Measurements from ENCODE around the gene WDR6.

Gene WDR6

DNA sequence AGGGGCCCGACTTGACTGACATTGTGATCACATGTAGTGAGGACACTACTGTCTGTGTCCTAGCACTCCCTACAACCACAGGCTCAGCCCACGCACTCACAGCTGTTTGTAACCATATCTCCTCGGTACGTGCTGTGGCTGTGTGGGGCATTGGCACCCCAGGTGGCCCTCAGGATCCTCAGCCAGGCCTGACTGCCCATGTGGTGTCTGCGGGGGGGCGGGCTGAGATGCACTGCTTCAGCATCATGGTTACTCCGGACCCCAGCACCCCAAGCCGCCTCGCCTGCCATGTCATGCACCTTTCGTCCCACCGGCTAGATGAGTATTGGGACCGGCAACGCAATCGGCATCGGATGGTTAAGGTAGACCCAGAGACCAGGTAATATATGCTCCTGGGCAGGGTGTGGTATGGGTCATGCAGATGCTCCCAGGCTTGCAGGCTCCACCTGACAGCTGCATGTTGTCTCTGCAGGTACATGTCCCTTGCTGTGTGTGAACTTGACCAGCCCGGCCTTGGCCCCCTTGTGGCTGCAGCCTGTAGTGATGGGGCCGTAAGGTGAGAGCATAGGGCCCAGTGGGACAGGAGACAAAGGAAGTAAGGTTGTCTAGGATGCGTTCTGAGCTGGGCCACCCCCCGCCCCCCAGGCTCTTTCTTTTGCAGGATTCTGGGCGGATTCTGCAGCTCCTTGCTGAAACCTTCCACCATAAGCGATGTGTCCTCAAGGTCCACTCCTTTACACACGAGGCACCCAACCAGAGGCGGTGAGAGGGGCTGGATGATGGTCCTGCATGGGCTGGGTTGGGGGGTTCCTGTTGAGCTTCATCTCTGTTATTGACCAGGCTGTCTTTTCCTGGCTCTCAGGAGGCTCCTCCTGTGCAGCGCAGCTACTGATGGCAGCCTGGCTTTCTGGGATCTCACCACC is 6.8 kb downstream of the WDR6 start:
- DNase-seq (ENCODE audit: low read depth, low spot score), result no peak

DNA sequence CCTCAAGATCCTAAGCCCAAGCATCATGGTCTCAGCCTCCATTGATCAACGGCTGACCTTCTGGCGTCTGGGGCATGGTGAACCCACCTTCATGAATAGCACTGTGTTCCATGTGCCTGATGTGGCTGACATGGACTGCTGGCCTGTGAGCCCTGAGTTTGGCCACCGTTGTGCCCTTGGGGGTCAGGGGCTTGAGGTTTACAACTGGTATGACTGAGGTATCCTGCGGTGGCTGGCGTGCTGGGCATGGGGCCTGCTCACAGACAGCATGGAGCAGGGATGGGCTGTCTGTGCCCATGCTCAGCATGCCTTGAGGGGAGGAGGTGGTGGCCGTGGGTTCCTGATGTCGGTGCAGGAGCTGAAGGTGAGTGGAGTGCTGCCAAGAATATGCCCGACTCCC is 7.9 kb downstream of the WDR6 start:
- no peak for DNase-seq (ENCODE audit: low read depth, low spot score)

DNA sequence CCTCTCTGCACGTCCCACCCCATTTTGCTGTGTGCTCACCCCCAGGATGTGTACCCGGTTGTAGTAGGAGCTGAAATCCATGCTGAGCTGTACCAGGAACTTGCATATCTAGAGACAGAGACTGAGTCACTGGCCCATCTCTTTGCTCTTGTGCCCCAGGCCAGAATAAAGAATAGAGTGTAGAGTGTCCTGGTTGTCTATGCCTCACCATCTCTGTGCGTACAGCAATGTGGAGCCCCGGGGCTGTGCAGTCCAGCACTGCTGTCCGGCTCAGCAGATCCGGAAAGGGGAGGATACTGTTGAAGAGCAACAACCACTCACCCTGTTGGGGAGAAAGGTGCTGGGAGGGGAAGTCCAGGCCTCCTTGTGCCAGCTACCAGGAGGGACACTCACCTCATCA is 8.6 kb downstream of the WDR6 start:
- DNase-seq (ENCODE audit: low read depth, low spot score), result no peak

DNA sequence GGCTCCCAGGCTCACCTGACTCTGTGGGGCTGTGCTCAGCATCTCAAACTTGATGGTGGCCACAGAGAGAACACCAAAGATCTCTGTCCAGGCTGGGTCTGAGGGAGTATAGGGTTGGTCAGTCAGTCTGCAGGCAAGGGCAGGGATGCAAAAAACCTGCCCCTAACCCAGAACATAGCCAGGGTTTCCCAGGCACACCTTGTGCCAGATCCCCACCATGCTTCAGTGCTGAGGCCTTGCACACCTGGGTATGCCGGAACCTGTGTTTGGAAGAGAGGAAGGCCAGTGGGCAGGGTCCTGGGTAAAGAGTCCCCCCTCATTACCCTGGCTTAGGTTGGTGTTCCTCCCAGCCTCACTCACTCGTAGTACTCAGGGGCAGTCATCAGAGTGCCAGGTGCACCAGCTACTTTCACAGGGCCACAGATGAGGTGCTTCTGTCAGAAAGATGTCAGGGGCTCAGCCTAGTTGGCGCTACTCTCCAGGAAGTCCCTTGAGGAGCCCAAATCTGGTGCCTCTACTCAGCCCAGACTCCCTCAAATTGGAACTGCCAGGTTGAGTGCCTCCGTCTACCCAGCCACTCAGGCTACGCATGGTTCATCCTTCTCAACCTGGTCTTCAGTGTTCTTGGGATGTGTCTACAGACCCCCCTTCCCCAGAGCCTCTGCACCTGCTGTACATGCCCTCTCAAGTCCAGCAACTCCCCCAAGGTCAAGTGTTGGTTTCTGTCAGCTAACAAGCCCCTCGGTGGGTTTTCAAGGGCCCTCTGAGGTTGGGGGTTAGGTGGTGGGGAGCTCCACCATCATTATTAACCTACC is 9.4 kb downstream of the WDR6 start:
- DNase-seq (ENCODE audit: low read depth, low spot score), result no peak

DNA sequence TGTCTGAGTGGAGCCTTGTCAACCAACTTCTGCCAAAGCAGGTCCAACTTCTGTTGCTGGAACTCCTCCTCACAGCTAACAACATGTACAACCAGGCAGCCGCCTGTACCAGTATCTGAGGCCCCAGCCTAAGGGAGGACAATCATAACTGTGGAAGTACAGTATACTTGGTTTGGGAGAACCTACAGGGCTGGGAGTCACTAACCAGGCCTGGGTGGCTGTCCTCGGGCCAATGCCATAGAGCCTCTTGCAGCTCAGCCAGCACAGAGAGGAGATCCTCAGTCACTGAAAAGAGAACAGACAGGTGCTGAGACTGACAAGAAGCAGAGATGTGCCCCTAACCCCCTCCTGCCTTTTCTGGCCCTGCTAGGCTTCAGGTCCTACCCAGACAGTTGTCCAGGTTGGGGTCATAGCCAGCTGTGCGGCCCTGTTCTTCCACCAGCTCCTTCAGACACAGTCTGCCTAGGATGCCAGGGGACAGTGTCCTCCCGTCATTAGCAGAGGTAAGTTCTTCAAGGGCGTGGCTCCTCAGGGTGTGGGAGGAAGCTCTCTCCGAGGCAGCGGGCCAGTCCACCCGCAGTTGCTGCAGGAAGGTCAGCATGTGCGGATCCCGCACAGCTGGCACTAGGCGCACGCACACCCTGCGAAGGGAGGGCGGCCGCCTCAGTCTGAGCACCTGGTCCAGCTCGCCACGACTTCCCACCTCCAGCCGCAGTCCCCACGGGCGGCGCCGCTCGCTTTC is 10.2 kb downstream of the WDR6 start:
- no peak for DNase-seq (ENCODE audit: low read depth, low spot score)

DNA sequence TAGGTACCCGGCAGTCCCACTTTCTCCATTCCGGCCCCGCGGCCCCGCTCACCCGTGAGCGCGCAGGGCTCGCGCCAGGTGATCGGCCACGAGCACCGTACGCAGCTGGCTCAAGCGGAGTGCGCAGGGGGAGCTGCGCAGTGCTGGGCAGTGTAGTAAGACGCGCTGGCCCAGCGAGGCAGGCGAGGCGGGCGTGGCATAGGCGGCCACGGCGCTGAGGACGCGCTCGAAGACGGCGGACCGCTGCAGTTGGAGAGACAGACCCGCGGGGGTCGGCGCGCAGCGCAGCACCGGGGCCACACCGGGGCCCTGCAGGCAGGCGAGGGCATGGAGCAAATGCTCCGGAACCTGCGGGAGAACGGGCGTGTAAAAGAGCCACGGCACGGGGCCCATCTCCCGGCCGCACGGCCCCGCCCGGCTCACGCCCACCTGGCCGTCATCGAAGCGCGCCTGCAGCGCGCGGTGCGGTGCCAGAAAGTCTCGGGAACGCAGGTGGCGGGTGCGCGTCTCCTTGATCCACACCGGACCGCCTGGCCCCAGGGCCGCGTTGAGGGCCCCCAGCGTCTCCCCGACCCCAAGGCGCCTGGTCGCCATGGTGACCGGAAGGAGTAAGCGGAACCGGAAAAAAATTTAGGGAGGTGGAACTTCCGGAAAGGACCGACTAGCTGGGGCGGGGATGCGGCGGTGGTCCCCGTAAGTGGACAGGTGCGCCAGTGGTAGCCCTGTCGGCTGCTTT is 10.9 kb downstream of the WDR6 start, which contains the start of gene DALRD3:
Gene DALRD3, minus strand, starts transcription at position 610 of the 736 bp plus-strand sequence. Its CDS starts 16 bp downstream, at position 594.
- DNase-seq (ENCODE audit: low read depth, low spot score), result no peak

DNA sequence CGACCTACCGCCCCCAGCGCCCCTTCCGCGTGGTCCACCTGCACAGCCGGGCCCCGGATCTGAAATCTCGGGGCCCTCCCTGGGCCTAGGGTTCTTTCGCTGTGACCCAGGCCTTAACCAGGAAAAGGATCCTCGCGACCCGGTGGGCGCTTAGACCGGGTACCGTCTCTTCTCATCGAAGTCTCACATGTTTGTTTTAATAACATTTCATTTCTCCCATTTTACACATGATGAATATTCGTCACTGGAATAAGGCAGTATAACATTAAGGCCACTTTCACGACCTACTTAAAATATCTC is 11.5 kb downstream of the WDR6 start:
- DNase-seq (ENCODE audit: low read depth, low spot score), result no peak

DNA sequence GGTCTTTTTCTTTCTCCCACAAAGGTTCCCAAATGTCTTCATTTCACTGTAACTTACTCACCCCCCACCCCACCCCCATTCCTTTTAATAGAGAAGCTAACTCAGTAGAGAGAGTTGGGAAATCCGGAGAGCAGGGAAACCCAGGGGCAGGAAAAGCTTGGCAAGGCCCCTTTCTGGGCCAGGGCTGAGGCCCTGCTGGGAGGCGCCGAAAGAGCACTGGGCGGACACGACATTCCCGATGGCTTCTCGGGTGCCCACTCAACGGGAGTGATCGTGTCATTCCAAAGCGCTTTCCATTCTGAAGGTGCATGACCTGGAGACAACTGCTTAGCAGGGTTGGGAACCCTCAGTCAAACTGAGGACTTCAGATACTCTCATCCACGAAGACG is 12.7 kb downstream of the WDR6 start:
- DNase-seq (ENCODE audit: low read depth, low spot score), result no peak

DNA sequence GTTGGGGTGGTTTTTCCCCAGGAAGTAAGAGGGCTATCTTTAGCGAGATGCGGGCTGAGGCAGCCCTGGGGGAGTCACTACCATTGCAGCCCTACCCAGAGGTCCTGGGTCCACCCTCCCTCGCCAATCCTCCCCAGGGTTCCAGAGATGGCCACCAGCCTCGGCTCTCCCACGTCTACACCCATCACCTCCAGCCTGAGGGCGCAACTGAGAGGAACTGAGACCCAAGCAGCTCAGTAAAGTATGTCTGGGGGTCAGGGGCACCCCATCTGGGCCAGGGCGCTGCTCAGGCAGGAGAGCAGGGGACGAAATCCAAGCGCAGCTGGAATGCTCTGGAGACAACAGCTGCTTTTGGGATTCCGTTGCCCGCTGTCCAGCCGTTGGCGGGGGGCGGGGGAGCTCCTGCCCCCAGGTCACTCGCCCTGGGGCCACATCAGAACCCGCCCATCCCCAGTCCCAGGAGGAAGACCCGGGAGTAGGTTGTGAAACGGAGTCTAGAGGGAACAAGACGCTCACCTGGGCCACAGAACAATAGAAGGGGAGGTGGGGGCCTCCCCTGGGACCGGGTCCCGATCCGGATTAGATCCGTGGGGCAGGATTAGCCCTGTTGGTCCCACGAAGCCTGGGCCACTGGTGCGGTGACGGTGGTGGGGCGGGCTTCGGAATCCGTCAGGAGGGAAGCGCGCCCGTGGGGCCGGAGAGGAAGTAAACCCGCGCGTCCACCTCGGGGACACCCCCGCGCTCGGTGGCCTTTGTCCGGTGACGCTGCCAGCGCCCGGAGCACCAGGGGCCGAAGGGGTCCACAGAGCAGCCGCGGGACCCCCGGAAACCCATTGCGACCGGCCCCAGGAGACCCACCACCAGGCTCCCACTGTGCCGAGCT is 13.4 kb downstream of the WDR6 start:
- DNase-seq (ENCODE audit: low read depth, low spot score), result no peak

DNA sequence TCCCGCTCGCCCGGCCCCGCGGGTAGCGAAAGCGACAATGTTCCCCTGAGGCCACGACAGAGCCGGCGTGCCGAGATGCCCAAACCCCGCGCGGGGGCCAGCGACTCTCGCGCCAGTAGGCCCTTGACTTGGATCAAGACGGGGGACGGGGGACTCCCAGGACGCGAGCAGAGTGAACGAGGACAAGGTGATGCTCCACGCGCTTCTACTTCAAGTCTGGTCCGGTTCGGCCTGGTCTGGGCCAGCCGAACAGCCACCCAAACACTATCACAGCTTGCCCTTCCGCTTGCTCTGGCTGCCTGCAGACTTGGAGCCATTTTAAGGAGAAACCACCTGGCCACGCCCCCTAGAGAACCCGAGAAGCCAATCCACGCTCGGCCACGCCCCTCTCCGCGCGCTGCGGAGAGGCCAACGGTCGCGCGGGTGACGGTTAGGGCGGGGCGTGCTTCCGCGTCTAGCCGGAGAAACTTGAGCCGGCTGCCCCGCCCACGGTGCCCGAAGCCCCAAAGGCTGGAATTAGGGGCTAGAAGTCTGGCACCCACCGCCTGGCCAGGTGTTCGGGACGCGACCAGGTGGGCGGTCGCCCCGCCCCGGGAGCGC is 14.1 kb downstream of the WDR6 start:
- peak; percentile 96 for DNase-seq (ENCODE audit: low read depth, low spot score)

DNA sequence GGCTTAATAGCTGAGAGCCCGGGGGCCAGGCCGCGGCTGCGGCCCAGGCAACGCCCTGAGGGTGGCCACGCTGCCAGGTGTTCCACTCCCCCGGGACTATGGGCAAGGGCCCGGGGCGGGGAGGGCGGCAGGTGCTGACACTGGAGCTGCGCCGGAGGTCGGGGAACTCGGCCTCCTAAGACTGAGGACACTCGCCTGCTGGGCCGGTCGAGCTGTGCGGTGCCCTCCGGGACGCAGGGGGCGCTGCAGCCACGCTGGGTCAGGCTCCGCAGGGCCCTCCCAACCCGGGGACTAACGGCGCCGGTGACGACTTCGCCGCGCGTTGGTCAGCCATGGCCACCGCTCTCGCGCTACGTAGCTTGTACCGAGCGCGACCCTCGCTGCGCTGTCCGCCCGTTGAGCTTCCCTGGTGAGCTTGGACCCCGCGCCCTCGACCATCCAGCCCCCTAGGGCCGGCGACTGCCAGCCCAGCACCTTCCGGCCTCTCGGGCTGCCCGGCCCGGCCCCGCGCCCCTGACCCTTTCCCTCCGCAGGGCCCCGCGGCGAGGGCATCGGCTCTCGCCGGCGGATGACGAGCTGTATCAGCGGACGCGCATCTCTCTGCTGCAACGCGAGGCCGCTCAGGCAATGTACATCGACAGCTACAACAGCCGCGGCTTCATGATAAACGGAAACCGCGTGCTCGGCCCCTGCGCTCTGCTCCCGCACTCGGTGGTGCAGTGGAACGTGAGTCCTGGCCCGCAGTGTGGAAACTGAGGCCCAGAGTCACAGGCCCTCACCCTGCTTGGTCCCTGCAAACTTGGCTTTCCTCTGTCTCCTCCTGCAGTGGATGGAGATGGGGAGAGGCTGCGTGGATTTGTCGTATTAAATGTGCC is 14.9 kb downstream of the WDR6 start, which contains the start of gene NDUFAF3:
Gene NDUFAF3, plus strand, starts transcription at position 309 of the 875 bp plus-strand sequence. Its CDS starts 24 bp downstream, at position 333.
- peak; percentile 84 for DNase-seq (ENCODE audit: low read depth, low spot score)

DNA sequence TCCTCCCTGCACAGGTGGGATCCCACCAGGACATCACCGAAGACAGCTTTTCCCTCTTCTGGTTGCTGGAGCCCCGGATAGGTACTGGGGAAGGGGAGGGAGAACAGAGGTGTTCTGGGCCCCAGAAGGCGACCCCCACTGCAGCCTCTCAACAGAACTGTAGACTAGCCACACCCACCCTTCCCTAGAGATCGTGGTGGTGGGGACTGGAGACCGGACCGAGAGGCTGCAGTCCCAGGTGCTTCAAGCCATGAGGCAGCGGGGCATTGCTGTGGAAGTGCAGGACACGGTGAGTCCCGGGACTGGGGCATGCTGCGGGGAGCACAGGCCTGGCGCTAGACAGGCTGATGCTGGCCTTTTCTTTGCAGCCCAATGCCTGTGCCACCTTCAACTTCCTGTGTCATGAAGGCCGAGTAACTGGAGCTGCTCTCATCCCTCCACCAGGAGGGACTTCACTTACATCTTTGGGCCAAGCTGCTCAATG is 15.5 kb downstream of the WDR6 start:
- no peak for DNase-seq (ENCODE audit: low read depth, low spot score)

DNA sequence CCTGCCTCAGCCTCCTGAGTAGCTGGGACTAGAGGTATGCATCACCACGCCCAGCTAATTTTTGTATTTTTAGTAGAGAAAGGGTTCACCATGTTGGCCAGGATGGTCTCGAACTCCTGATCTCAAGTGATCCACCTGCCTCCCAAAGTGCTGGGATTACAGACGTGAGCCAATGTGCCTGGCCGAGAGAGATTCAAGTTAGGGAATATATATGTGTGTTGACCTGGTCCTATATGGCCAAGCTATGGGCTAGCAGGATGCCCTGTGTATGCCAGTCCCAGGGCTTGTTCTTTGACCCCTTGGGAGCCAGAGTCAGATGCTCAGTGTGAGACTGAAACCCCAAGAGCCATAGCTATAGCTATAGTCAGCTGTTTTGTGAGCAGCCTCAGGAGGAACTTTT is 16.6 kb downstream of the WDR6 start:
- DNase-seq (ENCODE audit: low read depth, low spot score), result no peak

DNA sequence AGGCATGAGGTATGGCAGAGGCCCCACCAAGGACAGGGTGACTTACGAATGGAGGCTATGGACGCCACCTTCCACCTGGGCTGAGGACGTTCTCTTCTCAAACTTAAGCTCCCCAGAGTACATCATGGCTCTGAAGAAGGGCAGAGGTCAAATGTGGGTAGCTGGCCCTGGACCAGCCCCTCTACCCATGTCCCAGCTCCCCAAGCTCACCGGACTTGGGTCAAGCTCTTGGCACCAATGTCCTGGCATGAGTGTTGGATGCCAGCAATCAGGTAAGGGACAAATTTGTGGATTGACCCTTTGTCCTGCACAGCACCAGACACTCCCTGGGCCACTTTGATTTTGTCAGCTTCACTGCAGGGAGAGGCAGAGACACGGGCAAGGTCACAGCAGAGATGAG is 17.3 kb downstream of the WDR6 start:
- DNase-seq (ENCODE audit: low read depth, low spot score), result no peak

DNA sequence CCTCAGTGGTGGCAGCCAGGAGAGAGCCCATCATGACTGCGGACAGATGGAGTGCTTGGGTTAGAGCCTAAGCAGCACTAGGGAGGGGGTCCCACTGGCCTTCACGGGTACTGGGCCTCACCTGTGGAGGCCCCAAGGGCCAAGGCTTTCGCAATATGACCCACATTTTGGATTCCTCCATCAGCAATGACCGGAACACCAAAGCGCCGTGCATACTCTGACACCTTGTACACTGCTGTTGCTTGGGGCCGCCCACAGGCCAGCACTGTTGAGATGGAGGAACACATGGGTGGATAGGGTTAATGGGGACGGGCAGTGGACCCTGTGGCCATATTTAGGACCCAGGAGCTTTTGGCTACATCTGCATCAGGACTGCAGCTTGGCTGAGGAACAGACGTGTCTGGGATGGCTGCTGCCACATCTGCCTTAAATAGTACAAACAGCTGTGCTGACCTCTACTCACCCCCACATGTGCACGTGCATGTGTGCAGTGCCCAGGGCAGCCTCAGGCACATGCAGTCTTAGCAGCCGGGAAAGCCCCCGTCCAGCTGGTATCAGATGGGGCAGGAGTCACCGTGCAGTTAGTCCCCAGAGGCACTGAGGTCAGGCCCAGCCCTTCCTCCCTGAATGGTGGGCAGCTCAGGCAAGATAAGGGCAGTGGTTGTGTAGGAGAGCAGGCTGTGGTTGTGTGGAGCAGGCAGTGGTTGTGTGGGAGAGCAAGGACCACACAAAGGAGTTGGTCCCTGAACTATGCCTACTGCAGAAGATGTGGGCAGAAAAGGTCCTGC is 18.0 kb downstream of the WDR6 start:
- DNase-seq (ENCODE audit: low read depth, low spot score), result no peak

DNA sequence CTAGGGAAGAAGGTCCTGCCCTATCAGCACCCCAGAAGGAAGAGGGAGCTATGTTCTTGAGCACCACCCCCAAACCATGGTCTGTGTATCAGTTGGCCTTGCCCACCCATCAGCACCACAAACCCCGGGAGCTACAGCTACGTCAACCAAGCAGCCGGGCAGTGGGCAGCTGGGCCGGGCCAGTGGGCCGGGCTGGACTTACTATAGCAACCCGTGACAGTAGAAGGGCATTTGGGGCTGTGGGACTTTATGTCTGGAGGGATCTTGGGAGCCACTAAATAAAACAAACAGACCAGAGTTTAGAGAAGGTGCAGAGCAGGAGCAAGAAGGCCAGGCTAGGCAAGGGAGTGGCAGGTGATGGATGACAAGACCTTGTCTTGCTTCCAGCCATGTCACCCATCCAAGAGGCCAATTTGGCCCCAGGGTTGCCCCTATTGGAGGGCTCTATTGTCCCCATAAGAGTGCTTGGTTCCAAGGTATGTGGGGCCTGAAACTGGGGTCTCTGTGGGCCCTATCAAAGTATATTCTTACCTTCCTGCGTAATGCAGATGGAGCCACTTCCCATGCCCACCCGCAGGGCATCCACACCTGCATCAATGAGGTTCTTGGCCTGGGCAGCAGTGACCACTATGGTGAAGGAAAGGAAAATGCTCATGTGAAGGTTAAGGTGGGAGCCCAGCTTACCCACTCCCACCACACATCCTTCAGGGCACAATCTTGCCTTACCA is 18.8 kb downstream of the WDR6 start:
- no peak for DNase-seq (ENCODE audit: low read depth, low spot score)

DNA sequence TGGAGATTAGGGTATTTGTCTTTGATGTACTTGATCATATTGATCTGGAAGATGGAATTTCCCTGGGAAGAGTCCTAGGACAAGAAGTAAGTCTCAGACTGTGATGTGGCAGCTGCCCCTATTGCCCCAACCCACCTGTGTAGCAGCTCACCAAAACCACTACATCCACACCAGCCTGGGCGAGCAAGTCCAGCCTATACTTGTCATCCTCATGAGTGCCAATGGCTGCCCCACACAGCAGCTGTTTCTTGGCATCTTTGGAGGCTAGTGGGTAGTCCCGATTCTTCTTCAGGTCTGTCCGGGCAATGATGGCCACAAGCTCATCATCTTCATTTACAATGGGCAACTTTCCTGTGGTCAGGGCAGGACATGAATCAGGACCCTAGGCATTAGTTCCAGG is 19.3 kb downstream of the WDR6 start:
- no peak for DNase-seq (ENCODE audit: low read depth, low spot score)
